ENCODE data around the gene PALM. TPM values are rescaled to one million over a fixed set of nuclear protein-coding genes. Genes with fewer than 3 reads are reported as not detected.

PALM gene
- total RNA-seq, 1 experiment from 2014 or later: 22.1 TPM

DNA sequence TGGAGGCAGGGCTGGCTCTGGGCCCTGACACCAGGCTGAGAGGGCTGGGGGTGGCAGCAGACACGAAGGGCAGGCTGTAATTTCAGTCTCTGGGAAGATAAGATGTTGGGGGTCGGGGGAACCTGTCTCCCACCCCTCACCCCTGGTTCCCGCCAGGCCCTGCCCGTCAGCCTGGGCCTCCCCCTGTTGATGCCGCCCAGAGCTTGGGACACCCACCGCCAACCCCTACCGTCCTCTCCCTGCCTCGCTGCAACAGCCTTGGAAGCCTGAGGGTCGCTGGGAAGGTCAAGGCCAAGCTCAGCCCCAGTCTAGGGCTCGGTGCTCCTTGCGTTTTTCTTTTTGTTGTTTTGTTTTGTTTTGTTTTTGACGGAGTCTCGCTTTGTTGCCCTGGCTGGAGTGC is 14.5 kb downstream of the PALM start:
- no peak for DNase-seq (ENCODE audit: low spot score)
- TF ChIP-seq, protein P1, sequence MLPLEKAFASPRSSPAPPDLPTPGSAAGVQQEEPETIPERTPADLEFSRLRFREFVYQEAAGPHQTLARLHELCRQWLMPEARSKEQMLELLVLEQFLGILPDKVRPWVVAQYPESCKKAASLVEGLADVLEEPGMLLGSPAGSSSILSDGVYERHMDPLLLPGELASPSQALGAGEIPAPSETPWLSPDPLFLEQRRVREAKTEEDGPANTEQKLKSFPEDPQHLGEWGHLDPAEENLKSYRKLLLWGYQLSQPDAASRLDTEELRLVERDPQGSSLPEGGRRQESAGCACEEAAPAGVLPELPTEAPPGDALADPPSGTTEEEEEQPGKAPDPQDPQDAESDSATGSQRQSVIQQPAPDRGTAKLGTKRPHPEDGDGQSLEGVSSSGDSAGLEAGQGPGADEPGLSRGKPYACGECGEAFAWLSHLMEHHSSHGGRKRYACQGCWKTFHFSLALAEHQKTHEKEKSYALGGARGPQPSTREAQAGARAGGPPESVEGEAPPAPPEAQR (CRISPR knock-in tag; IDR thresholded peaks at IDR 0.05): no peak
- ATAC-seq: no peak
- H3K27me3 Mint-ChIP-seq (ENCODE audit: low read depth): no peaks in the 10 kb centered on the region
- H3K36me3 Mint-ChIP-seq: no peaks in the 10 kb centered on the region
- no peak overlapping the region for H3K4me3 Mint-ChIP-seq
- H3K9me3 Mint-ChIP-seq: no peaks in the 10 kb centered on the region
- peaks cover 5% of the 10 kb centered on the region for H3K4me1 Mint-ChIP-seq
- ChIA-PET POLR2A (no interaction called here), CTCF (interaction anchor here (0.6 to 1.6 kb wide), 4 partner anchors 8 to 18 kb away, joined by 3 to 8 read pairs (median 4); partner anchors contain the start of gene PALM)
- H3K27ac Mint-ChIP-seq: no peak overlapping the region

DNA sequence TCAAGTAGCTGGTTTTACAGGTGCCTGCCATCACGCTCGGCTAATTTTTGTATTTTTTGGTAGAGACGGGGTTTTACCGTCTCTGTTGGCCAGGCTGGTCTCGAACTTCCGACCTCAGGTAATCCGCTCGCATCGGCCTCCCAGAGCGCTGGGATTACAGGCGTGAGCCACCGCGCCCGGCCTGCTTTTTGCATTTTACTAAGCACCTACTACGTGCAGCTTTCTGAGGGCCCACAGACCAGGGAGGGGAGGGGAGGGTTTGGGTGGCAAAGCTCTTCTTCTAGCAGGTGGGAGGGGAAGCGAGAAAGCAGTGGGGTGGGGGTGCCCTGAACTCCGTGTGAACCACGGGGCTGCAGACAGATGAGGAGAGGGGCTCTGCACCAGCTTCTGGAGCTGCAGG is 15.0 kb downstream of the PALM start:
- no peak overlapping the region for H3K27ac Mint-ChIP-seq
- no peaks in the 10 kb centered on the region for H3K27me3 Mint-ChIP-seq (ENCODE audit: low read depth)
- ChIA-PET POLR2A (no interaction called here), CTCF (interaction anchor here (1.3 to 1.6 kb wide), 2 partner anchors 11 to 15 kb away, joined by 5 to 8 read pairs; partner anchors contain the start of gene PALM)
- DNase-seq (ENCODE audit: low spot score) (no peak), ATAC-seq (no peak)
- H3K36me3 Mint-ChIP-seq: no peaks in the 10 kb centered on the region
- peaks cover under 1% of the 10 kb centered on the region for H3K4me1 Mint-ChIP-seq
- no peak overlapping the region for H3K4me3 Mint-ChIP-seq
- TF ChIP-seq ZNF138 (CRISPR knock-in tag; conservative IDR thresholded peaks at IDR 0.05) (no peak), SOX15 (CRISPR knock-in tag; IDR thresholded peaks at IDR 0.05) (no peak), ETV6 (CRISPR knock-in tag; IDR thresholded peaks at IDR 0.05) (no peak), FOXJ3 (CRISPR knock-in tag; IDR thresholded peaks at IDR 0.05; ENCODE audit: borderline replicate concordance) (no peak), MXD4 (CRISPR knock-in tag; IDR thresholded peaks at IDR 0.05; ENCODE audit: borderline replicate concordance) (no peak)
- TF ChIP-seq, protein P2, sequence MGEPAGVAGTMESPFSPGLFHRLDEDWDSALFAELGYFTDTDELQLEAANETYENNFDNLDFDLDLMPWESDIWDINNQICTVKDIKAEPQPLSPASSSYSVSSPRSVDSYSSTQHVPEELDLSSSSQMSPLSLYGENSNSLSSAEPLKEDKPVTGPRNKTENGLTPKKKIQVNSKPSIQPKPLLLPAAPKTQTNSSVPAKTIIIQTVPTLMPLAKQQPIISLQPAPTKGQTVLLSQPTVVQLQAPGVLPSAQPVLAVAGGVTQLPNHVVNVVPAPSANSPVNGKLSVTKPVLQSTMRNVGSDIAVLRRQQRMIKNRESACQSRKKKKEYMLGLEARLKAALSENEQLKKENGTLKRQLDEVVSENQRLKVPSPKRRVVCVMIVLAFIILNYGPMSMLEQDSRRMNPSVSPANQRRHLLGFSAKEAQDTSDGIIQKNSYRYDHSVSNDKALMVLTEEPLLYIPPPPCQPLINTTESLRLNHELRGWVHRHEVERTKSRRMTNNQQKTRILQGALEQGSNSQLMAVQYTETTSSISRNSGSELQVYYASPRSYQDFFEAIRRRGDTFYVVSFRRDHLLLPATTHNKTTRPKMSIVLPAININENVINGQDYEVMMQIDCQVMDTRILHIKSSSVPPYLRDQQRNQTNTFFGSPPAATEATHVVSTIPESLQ (CRISPR knock-in tag; IDR thresholded peaks at IDR 0.05): no peak
- TF ChIP-seq, protein P3, sequence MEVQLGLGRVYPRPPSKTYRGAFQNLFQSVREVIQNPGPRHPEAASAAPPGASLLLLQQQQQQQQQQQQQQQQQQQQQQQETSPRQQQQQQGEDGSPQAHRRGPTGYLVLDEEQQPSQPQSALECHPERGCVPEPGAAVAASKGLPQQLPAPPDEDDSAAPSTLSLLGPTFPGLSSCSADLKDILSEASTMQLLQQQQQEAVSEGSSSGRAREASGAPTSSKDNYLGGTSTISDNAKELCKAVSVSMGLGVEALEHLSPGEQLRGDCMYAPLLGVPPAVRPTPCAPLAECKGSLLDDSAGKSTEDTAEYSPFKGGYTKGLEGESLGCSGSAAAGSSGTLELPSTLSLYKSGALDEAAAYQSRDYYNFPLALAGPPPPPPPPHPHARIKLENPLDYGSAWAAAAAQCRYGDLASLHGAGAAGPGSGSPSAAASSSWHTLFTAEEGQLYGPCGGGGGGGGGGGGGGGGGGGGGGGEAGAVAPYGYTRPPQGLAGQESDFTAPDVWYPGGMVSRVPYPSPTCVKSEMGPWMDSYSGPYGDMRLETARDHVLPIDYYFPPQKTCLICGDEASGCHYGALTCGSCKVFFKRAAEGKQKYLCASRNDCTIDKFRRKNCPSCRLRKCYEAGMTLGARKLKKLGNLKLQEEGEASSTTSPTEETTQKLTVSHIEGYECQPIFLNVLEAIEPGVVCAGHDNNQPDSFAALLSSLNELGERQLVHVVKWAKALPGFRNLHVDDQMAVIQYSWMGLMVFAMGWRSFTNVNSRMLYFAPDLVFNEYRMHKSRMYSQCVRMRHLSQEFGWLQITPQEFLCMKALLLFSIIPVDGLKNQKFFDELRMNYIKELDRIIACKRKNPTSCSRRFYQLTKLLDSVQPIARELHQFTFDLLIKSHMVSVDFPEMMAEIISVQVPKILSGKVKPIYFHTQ (CRISPR knock-in tag; IDR thresholded peaks at IDR 0.05): no peak
- TF ChIP-seq, protein P4, sequence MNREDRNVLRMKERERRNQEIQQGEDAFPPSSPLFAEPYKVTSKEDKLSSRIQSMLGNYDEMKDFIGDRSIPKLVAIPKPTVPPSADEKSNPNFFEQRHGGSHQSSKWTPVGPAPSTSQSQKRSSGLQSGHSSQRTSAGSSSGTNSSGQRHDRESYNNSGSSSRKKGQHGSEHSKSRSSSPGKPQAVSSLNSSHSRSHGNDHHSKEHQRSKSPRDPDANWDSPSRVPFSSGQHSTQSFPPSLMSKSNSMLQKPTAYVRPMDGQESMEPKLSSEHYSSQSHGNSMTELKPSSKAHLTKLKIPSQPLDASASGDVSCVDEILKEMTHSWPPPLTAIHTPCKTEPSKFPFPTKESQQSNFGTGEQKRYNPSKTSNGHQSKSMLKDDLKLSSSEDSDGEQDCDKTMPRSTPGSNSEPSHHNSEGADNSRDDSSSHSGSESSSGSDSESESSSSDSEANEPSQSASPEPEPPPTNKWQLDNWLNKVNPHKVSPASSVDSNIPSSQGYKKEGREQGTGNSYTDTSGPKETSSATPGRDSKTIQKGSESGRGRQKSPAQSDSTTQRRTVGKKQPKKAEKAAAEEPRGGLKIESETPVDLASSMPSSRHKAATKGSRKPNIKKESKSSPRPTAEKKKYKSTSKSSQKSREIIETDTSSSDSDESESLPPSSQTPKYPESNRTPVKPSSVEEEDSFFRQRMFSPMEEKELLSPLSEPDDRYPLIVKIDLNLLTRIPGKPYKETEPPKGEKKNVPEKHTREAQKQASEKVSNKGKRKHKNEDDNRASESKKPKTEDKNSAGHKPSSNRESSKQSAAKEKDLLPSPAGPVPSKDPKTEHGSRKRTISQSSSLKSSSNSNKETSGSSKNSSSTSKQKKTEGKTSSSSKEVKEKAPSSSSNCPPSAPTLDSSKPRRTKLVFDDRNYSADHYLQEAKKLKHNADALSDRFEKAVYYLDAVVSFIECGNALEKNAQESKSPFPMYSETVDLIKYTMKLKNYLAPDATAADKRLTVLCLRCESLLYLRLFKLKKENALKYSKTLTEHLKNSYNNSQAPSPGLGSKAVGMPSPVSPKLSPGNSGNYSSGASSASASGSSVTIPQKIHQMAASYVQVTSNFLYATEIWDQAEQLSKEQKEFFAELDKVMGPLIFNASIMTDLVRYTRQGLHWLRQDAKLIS (CRISPR knock-in tag; IDR thresholded peaks at IDR 0.05; ENCODE audit: borderline replicate concordance): no peak
- H3K9me3 Mint-ChIP-seq: no peaks in the 10 kb centered on the region

DNA sequence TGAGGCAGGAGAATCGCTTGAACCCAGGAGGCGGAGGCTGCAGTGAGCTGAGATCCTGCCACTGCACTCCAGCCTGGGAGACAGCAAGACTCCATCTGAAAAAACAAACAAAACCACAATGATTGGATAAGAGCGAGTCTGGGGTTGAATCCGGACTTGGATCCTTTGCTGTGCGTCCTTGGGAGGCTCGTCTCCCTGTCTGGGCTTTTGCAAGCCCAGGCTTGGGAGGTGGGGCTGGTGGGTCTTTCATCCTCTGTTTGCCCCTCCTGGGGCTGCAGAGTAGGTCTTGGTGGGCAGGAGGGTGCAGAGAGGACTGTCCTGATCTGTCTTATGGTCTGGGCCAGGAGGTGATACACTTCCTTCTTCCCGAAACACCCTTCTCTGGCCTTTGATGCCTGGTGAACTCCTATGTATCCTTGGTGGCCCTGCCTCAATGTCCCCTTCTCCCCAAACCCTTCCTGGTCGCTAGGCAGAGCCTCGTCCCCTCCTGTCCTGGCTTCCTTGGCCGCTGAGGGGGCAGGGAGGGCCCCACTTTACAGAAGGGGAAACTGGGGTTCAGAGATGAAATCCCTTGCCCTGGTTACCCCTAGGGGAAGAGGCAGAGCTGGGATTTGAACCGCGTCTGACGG is 16.8 kb downstream of the PALM start:
- ChIA-PET CTCF (interaction anchor here (1.2 kb wide), 1 partner anchor 9 kb away, joined by 3 read pairs; no protein-coding TSS in a partner anchor), POLR2A (no interaction called here)
- no peaks in the 10 kb centered on the region for H3K9me3 Mint-ChIP-seq
- H3K27me3 Mint-ChIP-seq (ENCODE audit: low read depth): no peaks in the 10 kb centered on the region
- ATAC-seq (no peak), DNase-seq (ENCODE audit: low spot score) (no peak)
- no peak overlapping the region for H3K4me3 Mint-ChIP-seq
- H3K27ac Mint-ChIP-seq: no peak overlapping the region
- no peaks in the 10 kb centered on the region for H3K36me3 Mint-ChIP-seq
- no peaks in the 10 kb centered on the region for H3K4me1 Mint-ChIP-seq
- TF ChIP-seq, protein P5, sequence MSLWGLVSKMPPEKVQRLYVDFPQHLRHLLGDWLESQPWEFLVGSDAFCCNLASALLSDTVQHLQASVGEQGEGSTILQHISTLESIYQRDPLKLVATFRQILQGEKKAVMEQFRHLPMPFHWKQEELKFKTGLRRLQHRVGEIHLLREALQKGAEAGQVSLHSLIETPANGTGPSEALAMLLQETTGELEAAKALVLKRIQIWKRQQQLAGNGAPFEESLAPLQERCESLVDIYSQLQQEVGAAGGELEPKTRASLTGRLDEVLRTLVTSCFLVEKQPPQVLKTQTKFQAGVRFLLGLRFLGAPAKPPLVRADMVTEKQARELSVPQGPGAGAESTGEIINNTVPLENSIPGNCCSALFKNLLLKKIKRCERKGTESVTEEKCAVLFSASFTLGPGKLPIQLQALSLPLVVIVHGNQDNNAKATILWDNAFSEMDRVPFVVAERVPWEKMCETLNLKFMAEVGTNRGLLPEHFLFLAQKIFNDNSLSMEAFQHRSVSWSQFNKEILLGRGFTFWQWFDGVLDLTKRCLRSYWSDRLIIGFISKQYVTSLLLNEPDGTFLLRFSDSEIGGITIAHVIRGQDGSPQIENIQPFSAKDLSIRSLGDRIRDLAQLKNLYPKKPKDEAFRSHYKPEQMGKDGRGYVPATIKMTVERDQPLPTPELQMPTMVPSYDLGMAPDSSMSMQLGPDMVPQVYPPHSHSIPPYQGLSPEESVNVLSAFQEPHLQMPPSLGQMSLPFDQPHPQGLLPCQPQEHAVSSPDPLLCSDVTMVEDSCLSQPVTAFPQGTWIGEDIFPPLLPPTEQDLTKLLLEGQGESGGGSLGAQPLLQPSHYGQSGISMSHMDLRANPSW (CRISPR knock-in tag; conservative IDR thresholded peaks at IDR 0.05; ENCODE audit: low read depth): no peak
- no peak for TF ChIP-seq ZNF423 (CRISPR knock-in tag; IDR thresholded peaks at IDR 0.05)
- TF ChIP-seq, protein P6, sequence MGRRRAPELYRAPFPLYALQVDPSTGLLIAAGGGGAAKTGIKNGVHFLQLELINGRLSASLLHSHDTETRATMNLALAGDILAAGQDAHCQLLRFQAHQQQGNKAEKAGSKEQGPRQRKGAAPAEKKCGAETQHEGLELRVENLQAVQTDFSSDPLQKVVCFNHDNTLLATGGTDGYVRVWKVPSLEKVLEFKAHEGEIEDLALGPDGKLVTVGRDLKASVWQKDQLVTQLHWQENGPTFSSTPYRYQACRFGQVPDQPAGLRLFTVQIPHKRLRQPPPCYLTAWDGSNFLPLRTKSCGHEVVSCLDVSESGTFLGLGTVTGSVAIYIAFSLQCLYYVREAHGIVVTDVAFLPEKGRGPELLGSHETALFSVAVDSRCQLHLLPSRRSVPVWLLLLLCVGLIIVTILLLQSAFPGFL (CRISPR knock-in tag; IDR thresholded peaks at IDR 0.05; ENCODE audit: borderline replicate concordance): no peak
- TF ChIP-seq, protein P7, sequence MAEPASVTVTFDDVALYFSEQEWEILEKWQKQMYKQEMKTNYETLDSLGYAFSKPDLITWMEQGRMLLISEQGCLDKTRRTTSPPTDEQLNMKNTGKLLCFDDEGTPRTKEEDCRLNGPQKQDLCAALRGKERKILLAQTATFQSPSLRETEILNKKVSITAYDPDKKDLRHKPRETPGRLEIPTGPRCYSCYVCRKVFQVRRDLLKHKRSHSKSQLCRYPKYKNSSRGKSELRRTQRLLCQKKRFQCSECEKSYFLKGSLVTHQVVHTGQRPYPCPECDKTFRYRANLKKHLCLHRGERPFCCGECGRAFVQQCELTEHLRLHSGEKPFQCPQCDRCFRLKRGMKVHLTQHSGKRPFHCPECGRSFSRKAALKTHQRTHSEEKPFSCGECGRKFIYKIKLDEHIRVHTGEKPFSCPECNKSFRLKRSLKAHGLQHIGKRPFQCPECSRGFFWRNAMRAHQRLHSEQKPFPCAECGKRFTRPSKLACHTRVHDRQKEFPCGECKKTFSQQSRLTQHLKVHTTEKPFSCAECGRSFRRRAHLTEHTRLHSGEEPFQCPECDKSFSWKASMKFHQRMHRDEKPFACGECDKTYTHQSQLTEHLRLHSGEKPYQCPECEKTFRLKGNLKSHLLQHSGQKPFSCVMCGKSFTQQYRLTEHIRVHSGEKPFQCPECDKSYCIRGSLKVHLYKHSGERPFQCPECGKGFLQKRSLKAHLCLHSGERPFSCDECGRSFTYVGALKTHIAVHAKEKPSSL (CRISPR knock-in tag; conservative IDR thresholded peaks at IDR 0.05): no peak

All from WTC11 (cell line).